ENCODE data around the gene CUTA. TPM values are rescaled to one million over a fixed set of nuclear protein-coding genes. Genes with fewer than 3 reads are reported as not detected.
A peak's percentile ranks its signal among the peaks of the same experiment; 100 is the strongest.

Gene CUTA
- total and polyA plus RNA-seq, 2 of the 13 experiments (the other 11 are each of a cell fraction or from before 2014, with no cell fraction given): 170 to 180 TPM

DNA sequence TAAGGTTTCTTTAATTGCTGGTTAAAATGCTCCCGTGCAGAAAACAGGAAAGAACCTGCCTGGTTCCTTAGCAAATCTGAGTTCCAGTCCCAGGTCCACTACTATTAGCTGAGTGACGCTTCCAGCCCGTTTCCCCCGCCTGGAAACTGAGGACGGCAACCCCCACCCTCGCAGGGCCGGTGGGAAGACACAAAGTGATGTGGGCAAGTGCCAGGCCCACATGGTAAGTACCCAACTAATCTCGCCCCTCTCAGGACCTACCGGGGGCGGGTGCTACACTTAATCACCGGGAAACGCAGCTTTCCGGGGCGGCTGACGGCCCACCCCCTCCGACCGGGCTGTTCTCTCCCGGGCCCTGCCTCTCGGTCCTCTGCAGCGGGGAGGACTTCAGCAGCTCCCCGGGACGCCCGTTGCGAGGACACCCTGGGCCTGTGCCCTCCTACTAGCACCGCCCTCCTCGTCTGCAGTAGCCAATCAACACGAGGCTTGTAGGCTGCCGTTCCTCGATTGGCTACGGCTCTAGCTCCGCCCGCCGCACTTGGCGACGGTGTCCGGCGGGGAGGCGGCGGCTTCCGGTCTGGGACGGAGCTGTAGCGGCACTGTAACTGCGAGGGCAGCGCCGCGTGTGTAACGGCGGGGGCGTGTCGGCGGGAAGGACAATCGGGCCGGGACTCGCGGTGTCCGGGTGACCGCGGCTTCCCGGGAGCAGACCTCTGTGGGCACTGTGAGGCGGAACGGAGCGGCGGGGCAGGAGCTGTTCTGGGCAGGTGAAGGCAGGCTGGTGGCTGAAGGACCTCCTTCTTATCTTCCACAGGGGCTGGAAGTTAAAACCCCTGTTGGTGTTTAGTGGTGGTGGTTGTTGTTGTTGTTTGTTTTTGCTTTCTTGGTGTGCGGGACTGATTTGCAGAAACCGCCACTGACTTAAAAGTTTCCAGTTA lies 36.4 kb upstream of the CUTA start, which contains the start of gene ZBTB9 (continued):
- TF ChIP-seq, protein P1, sequence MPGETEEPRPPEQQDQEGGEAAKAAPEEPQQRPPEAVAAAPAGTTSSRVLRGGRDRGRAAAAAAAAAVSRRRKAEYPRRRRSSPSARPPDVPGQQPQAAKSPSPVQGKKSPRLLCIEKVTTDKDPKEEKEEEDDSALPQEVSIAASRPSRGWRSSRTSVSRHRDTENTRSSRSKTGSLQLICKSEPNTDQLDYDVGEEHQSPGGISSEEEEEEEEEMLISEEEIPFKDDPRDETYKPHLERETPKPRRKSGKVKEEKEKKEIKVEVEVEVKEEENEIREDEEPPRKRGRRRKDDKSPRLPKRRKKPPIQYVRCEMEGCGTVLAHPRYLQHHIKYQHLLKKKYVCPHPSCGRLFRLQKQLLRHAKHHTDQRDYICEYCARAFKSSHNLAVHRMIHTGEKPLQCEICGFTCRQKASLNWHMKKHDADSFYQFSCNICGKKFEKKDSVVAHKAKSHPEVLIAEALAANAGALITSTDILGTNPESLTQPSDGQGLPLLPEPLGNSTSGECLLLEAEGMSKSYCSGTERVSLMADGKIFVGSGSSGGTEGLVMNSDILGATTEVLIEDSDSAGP (CRISPR knock-in tag; IDR thresholded peaks at IDR 0.05; ENCODE audit: borderline replicate concordance): peak; percentile 92
- TF ChIP-seq, protein P2, sequence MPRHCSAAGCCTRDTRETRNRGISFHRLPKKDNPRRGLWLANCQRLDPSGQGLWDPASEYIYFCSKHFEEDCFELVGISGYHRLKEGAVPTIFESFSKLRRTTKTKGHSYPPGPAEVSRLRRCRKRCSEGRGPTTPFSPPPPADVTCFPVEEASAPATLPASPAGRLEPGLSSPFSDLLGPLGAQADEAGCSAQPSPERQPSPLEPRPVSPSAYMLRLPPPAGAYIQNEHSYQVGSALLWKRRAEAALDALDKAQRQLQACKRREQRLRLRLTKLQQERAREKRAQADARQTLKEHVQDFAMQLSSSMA (CRISPR knock-in tag; IDR thresholded peaks at IDR 0.05): peak; percentile 57; the same call in 1 of the 2 replicates
- TF ChIP-seq MLLT10 (CRISPR knock-in tag; IDR thresholded peaks at IDR 0.05) (no peak), FOXK1 (CRISPR knock-in tag; IDR thresholded peaks at IDR 0.05; ENCODE audit: borderline replicate concordance, low read depth) (peak; percentile 86; the same call in 1 of the 2 replicates), ZBTB34 (CRISPR knock-in tag; IDR thresholded peaks at IDR 0.05) (0 out of 2 replicates have a peak, but pooled peaks have one; percentile 72), ZNF24 (IDR thresholded peaks at IDR 0.05) (no peak), RELA (CRISPR knock-in tag; IDR thresholded peaks at IDR 0.05) (peak; percentile 66; the same call in 1 of the 2 replicates), MYNN (CRISPR knock-in tag; IDR thresholded peaks at IDR 0.05; ENCODE audit: low read depth) (peak; percentile 35), ZNF816 (CRISPR knock-in tag; IDR thresholded peaks at IDR 0.05; ENCODE audit: borderline replicate concordance) (peak; percentile 48; the same call in 1 of the 2 replicates), YEATS4 (CRISPR knock-in tag; IDR thresholded peaks at IDR 0.05; ENCODE audit: borderline replicate concordance) (peak; percentile 96), ESRRA (CRISPR knock-in tag; IDR thresholded peaks at IDR 0.05; ENCODE audit: low read depth) (peak; percentile 87), ZBTB20 (CRISPR knock-in tag; IDR thresholded peaks at IDR 0.05; ENCODE audit: borderline replicate concordance, low read depth) (peak; percentile 91), RXRB (CRISPR knock-in tag; IDR thresholded peaks at IDR 0.05; ENCODE audit: borderline replicate concordance) (peak; percentile 74; the same call in 1 of the 2 replicates), MED1 (CRISPR knock-in tag; IDR thresholded peaks at IDR 0.05) (peak; percentile 31; the same call in 1 of the 2 replicates), NONO (IDR thresholded peaks at IDR 0.05) (no peak), NONO (CRISPR knock-in tag; conservative IDR thresholded peaks at IDR 0.05) (peak; percentile 97), ZNF18 (CRISPR knock-in tag; IDR thresholded peaks at IDR 0.05; ENCODE audit: insufficient replicate concordance) (peak; percentile 78)
- TF ChIP-seq, protein P3, sequence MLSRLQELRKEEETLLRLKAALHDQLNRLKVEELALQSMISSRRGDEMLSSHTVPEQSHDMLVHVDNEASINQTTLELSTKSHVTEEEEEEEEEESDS (CRISPR knock-in tag; IDR thresholded peaks at IDR 0.05; ENCODE audit: borderline replicate concordance): peak; percentile 82; the same call in 1 of the 2 replicates
- TF ChIP-seq, protein P4, sequence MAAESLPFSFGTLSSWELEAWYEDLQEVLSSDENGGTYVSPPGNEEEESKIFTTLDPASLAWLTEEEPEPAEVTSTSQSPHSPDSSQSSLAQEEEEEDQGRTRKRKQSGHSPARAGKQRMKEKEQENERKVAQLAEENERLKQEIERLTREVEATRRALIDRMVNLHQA (CRISPR knock-in tag; IDR thresholded peaks at IDR 0.05): 0 out of 2 replicates have a peak, but pooled peaks have one; percentile 48
- TF ChIP-seq, protein P5, sequence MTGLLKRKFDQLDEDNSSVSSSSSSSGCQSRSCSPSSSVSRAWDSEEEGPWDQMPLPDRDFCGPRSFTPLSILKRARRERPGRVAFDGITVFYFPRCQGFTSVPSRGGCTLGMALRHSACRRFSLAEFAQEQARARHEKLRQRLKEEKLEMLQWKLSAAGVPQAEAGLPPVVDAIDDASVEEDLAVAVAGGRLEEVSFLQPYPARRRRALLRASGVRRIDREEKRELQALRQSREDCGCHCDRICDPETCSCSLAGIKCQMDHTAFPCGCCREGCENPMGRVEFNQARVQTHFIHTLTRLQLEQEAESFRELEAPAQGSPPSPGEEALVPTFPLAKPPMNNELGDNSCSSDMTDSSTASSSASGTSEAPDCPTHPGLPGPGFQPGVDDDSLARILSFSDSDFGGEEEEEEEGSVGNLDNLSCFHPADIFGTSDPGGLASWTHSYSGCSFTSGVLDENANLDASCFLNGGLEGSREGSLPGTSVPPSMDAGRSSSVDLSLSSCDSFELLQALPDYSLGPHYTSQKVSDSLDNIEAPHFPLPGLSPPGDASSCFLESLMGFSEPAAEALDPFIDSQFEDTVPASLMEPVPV (CRISPR knock-in tag; IDR thresholded peaks at IDR 0.05): peak; percentile 83; the same call in 1 of the 2 replicates

All from HepG2 (cell line).